CD4-positive, CD25-positive, alpha-beta regulatory T cell (primary cell): ENCODE results near the gene RERE. TPM values are rescaled to one million over a fixed set of nuclear protein-coding genes. Genes with fewer than 3 reads are reported as not detected.

ENCODE experiments used
- ATAC-seq, 2 donors: fragments of 150-1000 bp; cut with Tn5 transposase; one replicate each; pipeline ENCODE4 v1.10.0; 2021; ENCODE audit warnings: low read depth in 2 of 2, moderate number of reproducible peaks in 2 of 2, moderate library complexity in 1 of 2
- DNase-seq, 3 donors: peaks; one replicate each; pipeline versions ENCODE4 v3.0.0 to v3.0.0-alpha.2; 2012 to 2022; ENCODE audit warnings: mixed read lengths in 1 of 3
- H3K27ac ChIP-seq: one replicate; pipeline ENCODE4 v1.7.0; 2013; ENCODE audit warnings: mild to moderate bottlenecking, low read length; ENCODE audit not compliant: insufficient read depth, poor library complexity, severe bottlenecking
- H3K27me3 ChIP-seq: one replicate; pipeline ENCODE4 v1.7.0; 2013; ENCODE audit warnings: low read length; ENCODE audit not compliant: control insufficient read depth, insufficient read depth
- H3K36me3 ChIP-seq: one replicate; pipeline ENCODE4 v1.7.0; 2013; ENCODE audit warnings: mild to moderate bottlenecking, low read length, moderate library complexity; ENCODE audit not compliant: control insufficient read depth, insufficient read depth
- H3K4me1 ChIP-seq: 2 replicates; pipeline ENCODE4 v1.7.0; 2013; ENCODE audit warnings: mild to moderate bottlenecking, low read length; ENCODE audit not compliant: insufficient read depth, control insufficient read depth, poor library complexity, severe bottlenecking
- H3K4me3 ChIP-seq: one replicate; pipeline ENCODE4 v1.7.0; 2013; ENCODE audit warnings: low read depth, mild to moderate bottlenecking, low read length, moderate library complexity
- H3K9me3 ChIP-seq, 2 experiments: 1 replicate in 1 of 2; 2 replicates in 1 of 2; pipeline ENCODE4 v1.7.0; 2013; ENCODE audit warnings: low read length in 2 of 2, mild to moderate bottlenecking in 1 of 2, moderate library complexity in 1 of 2; ENCODE audit not compliant: control insufficient read depth in 2 of 2
- H3K27ac Mint-ChIP-seq, 3 donors: one replicate each; pipeline ENCODE4 v1.8.0; 2020 to 2022; ENCODE audit warnings: mild to moderate bottlenecking in 3 of 3, mixed read lengths in 3 of 3, moderate library complexity in 2 of 3
- H3K27me3 Mint-ChIP-seq: one replicate; pipeline ENCODE4 v1.8.0; 2022; ENCODE audit warnings: mild to moderate bottlenecking, mixed read lengths
- H3K36me3 Mint-ChIP-seq: one replicate; pipeline ENCODE4 v1.8.0; 2020; ENCODE audit warnings: mixed read lengths
- H3K4me1 Mint-ChIP-seq, 4 donors: one replicate each; pipeline ENCODE4 v1.8.0; 2020 to 2022; ENCODE audit warnings: mixed read lengths in 4 of 4, mild to moderate bottlenecking in 1 of 4
- H3K4me3 Mint-ChIP-seq, 4 donors: one replicate each; pipeline ENCODE4 v1.8.0; 2020 to 2022; ENCODE audit warnings: mild to moderate bottlenecking in 4 of 4, mixed read lengths in 4 of 4, moderate library complexity in 3 of 4
- H3K9me3 Mint-ChIP-seq, 7 donors: one replicate each; pipeline ENCODE4 v1.8.0; 2020 to 2022; ENCODE audit warnings: mixed read lengths in 7 of 7, mild to moderate bottlenecking in 3 of 7, moderate library complexity in 2 of 7
- polyA plus RNA-seq, 4 donors: library from polyadenylated mRNA; unstranded; fragments of 300-500 nt; fragmentation: Illumina TruSeq; gene quantifications; one replicate each; pipeline ENCODE4 v1.2.3, GENCODE V29; 2021
- total RNA-seq: library from RNA; stranded (reverse); gene quantifications from one replicate; pipeline ENCODE4 v1.2.3, GENCODE V29; 2022

The RERE gene
- total and polyA plus RNA-seq, 5 donors from 2014 or later, result 3.1 to 127 (median 5.7) TPM

GRCh38 chr1:8441426-8441825 is 376.0 kb downstream of the RERE start:
- no peak overlapping the region for H3K27ac ChIP-seq
- Mint-ChIP-seq H3K27me3 (no peaks in the 10 kb centered on the region), H3K9me3 (peaks cover 0 to 6% (median 0%) of the 10 kb centered on the region in 7 donors), H3K27ac (no peak overlapping the region), H3K4me3 (no peak overlapping the region), H3K4me1 (peaks cover 13 to 26% (median 20%) of the 10 kb centered on the region in 4 donors), H3K36me3 (peaks cover 6% of the 10 kb centered on the region)
- DNase-seq (no peak), ATAC-seq (no peak)
- no peaks in the 10 kb centered on the region for H3K36me3 ChIP-seq
- H3K9me3 ChIP-seq, result peaks cover 0 to 6% of the 10 kb centered on the region in 2 experiments
- H3K27me3 ChIP-seq, result no peaks in the 10 kb centered on the region
- no peaks in the 10 kb centered on the region for H3K4me1 ChIP-seq
- H3K4me3 ChIP-seq, result no peak overlapping the region

GRCh38 chr1:8439015-8439702 is 378.3 kb downstream of the RERE start:
- no peaks in the 10 kb centered on the region for H3K27me3 ChIP-seq
- H3K36me3 ChIP-seq, result no peaks in the 10 kb centered on the region
- Mint-ChIP-seq H3K9me3 (peaks cover 0 to 6% (median 0%) of the 10 kb centered on the region in 7 donors), H3K27me3 (no peaks in the 10 kb centered on the region), H3K36me3 (peaks cover 5% of the 10 kb centered on the region), H3K4me1 (peaks cover 7 to 25% (median 17%) of the 10 kb centered on the region in 4 donors), H3K27ac (peak overlapping the region; percentile 5 to 79 (median 58)), H3K4me3 (peak overlapping the region in 1 of 4 donors; percentile 32)
- H3K27ac ChIP-seq, result peak overlapping the region; percentile 20
- no peaks in the 10 kb centered on the region for H3K4me1 ChIP-seq
- no peak for DNase-seq
- ATAC-seq, result no peak
- H3K9me3 ChIP-seq, result peaks cover 0 to 6% of the 10 kb centered on the region in 2 experiments
- H3K4me3 ChIP-seq, result no peak overlapping the region

GRCh38 chr1:8438489-8438888 is 379.0 kb downstream of the RERE start:
- Mint-ChIP-seq H3K27ac (peak overlapping the region in 1 of 3 donors; percentile 58), H3K4me1 (peaks cover 7 to 29% (median 18%) of the 10 kb centered on the region in 4 donors), H3K9me3 (peaks cover 0 to 6% (median 0%) of the 10 kb centered on the region in 7 donors), H3K27me3 (no peaks in the 10 kb centered on the region), H3K4me3 (no peak overlapping the region), H3K36me3 (peaks cover 4% of the 10 kb centered on the region)
- no peaks in the 10 kb centered on the region for H3K27me3 ChIP-seq
- H3K36me3 ChIP-seq, result no peaks in the 10 kb centered on the region
- H3K9me3 ChIP-seq, result peaks cover 0 to 6% of the 10 kb centered on the region in 2 experiments
- ATAC-seq, result no peak
- no peak for DNase-seq
- no peaks in the 10 kb centered on the region for H3K4me1 ChIP-seq
- H3K4me3 ChIP-seq, result no peak overlapping the region
- peak overlapping the region; percentile 20 for H3K27ac ChIP-seq

GRCh38 chr1:8437347-8437746 is 380.1 kb downstream of the RERE start:
- Histone ChIP-seq H3K27ac (no peak overlapping the region), H3K27me3 (no peaks in the 10 kb centered on the region), H3K4me1 (no peaks in the 10 kb centered on the region), H3K4me3 (no peak overlapping the region), H3K9me3 (no peaks in the 10 kb centered on the region), H3K36me3 (no peaks in the 10 kb centered on the region)
- no peak overlapping the region for H3K4me3 Mint-ChIP-seq
- H3K27ac Mint-ChIP-seq, result no peak overlapping the region
- peaks cover 9 to 30% (median 22%) of the 10 kb centered on the region in 4 donors for H3K4me1 Mint-ChIP-seq
- H3K36me3 Mint-ChIP-seq, result peaks cover 4% of the 10 kb centered on the region
- H3K27me3 Mint-ChIP-seq, result no peaks in the 10 kb centered on the region
- H3K9me3 Mint-ChIP-seq, result no peaks in the 10 kb centered on the region
- ATAC-seq, result no peak
- DNase-seq, result no peak

GRCh38 chr1:8435569-8436071 is 381.8 kb downstream of the RERE start:
- peaks cover 23 to 43% (median 33%) of the 10 kb centered on the region in 4 donors for H3K4me1 Mint-ChIP-seq
- DNase-seq (no peak), ATAC-seq (no peak)
- H3K4me1 ChIP-seq, result peaks cover 9% of the 10 kb centered on the region
- H3K9me3 ChIP-seq, result no peaks in the 10 kb centered on the region
- no peak overlapping the region for H3K27ac ChIP-seq
- no peak overlapping the region for H3K4me3 ChIP-seq
- H3K4me3 Mint-ChIP-seq, result no peak overlapping the region
- peak overlapping the region in 1 of 3 donors; percentile 5 for H3K27ac Mint-ChIP-seq
- H3K9me3 Mint-ChIP-seq, result no peaks in the 10 kb centered on the region
- no peaks in the 10 kb centered on the region for H3K27me3 ChIP-seq
- no peaks in the 10 kb centered on the region for H3K27me3 Mint-ChIP-seq
- no peaks in the 10 kb centered on the region for H3K36me3 ChIP-seq
- H3K36me3 Mint-ChIP-seq, result peaks cover 9% of the 10 kb centered on the region

- no peak overlapping the region for H3K27ac ChIP-seq
- H3K27me3 ChIP-seq, result no peaks in the 10 kb centered on the region
- DNase-seq, result no peak
- Mint-ChIP-seq H3K27me3 (no peaks in the 10 kb centered on the region), H3K4me1 (peaks cover 27 to 47% (median 37%) of the 10 kb centered on the region in 4 donors), H3K27ac (peak overlapping the region in 2 of 3 donors; percentile 17 to 34), H3K9me3 (no peaks in the 10 kb centered on the region), H3K36me3 (peaks cover 9% of the 10 kb centered on the region), H3K4me3 (no peak overlapping the region)
- H3K4me1 ChIP-seq, result peaks cover 14% of the 10 kb centered on the region
- no peaks in the 10 kb centered on the region for H3K9me3 ChIP-seq
- no peak for ATAC-seq
- H3K4me3 ChIP-seq, result no peak overlapping the region
- H3K36me3 ChIP-seq, result no peaks in the 10 kb centered on the region
Measured at GRCh38 chr1:8434101-8434500, 383.3 kb downstream of the RERE start.

GRCh38 chr1:8431784-8432183 is 385.7 kb downstream of the RERE start:
- DNase-seq (no peak), ATAC-seq (no peak)
- H3K9me3 Mint-ChIP-seq, result no peaks in the 10 kb centered on the region
- H3K27me3 Mint-ChIP-seq, result no peaks in the 10 kb centered on the region
- H3K27me3 ChIP-seq, result no peaks in the 10 kb centered on the region
- peaks cover 9% of the 10 kb centered on the region for H3K36me3 Mint-ChIP-seq
- H3K4me1 ChIP-seq, result peaks cover 38% of the 10 kb centered on the region
- no peak overlapping the region for H3K4me3 ChIP-seq
- no peak overlapping the region for H3K27ac ChIP-seq
- peak overlapping the region in 2 of 4 donors; percentile 33 to 52 for H3K4me3 Mint-ChIP-seq
- no peaks in the 10 kb centered on the region for H3K9me3 ChIP-seq
- peaks cover 31 to 65% (median 47%) of the 10 kb centered on the region in 4 donors for H3K4me1 Mint-ChIP-seq
- H3K36me3 ChIP-seq, result no peaks in the 10 kb centered on the region
- H3K27ac Mint-ChIP-seq, result peak overlapping the region; percentile 88 to 97 (median 88)
